Activated T-cell treated with anti-CD3 and anti-CD28 coated beads, Interleukin-2, amount 50 U/mL, for 72 hours (primary cell): ENCODE measurements around the gene CNIH4. TPM values are rescaled to one million over a fixed set of nuclear protein-coding genes. Genes with fewer than 3 reads are reported as not detected.

Experiments
- ATAC-seq, 2 donors: fragments of 150-1000 bp; cut with Tn5 transposase; replicated peaks in 1 of 2; 2 replicates each; pipeline ENCODE4 v1.10.0; 2021; ENCODE audit warnings: moderate library complexity in 2 of 2, mild to moderate bottlenecking in 1 of 2
- DNase-seq, 2 donors: peaks; one replicate each; pipeline ENCODE4 v3.0.0; 2021 to 2022; ENCODE audit warnings: mixed read lengths in 1 of 2
- H3K27ac Mint-ChIP-seq: one replicate; pipeline ENCODE4 v1.8.0; 2022; ENCODE audit warnings: mild to moderate bottlenecking, moderate library complexity, mixed read lengths
- H3K27me3 Mint-ChIP-seq: one replicate; pipeline ENCODE4 v1.8.0; 2022; ENCODE audit warnings: low read depth, mixed read lengths
- H3K36me3 Mint-ChIP-seq, 2 donors: one replicate each; pipeline ENCODE4 v1.8.0; 2022; ENCODE audit warnings: mixed read lengths in 2 of 2, mild to moderate bottlenecking in 1 of 2; ENCODE audit not compliant: insufficient read depth in 2 of 2
- H3K4me1 Mint-ChIP-seq: one replicate; pipeline ENCODE4 v1.8.0; 2022; ENCODE audit warnings: low read depth, mixed read lengths
- H3K4me3 Mint-ChIP-seq, 2 donors: one replicate each; pipeline ENCODE4 v1.8.0; 2022; ENCODE audit warnings: mild to moderate bottlenecking in 2 of 2, mixed read lengths in 2 of 2, moderate library complexity in 2 of 2
- H3K9me3 Mint-ChIP-seq, 2 donors: one replicate each; pipeline ENCODE4 v1.8.0; 2022; ENCODE audit warnings: mixed read lengths in 2 of 2
- total RNA-seq, 2 donors: library from RNA; stranded (reverse); gene quantifications; one replicate each; pipeline ENCODE4 v1.2.3, GENCODE V29; 2022

The CNIH4 gene
- total RNA-seq, 2 donors from 2014 or later, result 50.3 to 55.3 TPM

DNA sequence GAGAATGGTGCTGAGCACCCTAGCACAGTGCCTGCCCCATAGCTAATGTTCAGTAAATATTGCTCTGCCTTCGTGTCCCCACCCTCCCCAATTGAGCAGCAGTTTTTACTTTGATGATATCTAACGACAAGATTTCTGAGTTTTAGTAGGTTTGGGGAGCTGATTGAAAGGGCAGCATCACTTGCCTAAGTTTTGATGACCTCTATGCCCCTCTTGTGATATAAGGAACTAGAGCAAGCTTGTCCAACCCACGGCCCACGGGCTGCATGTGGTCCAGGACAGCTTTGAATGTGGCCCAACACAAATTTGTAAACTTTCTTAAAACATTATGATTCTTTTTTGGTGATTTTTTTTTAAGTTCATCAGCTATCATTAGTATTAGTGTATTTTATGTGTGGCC lies 1.6 kb downstream of the CNIH4 start:
- peak overlapping the region; percentile 97 to 99 for H3K4me3 Mint-ChIP-seq
- peaks cover 6 to 20% of the 10 kb centered on the region in 2 donors for H3K36me3 Mint-ChIP-seq
- no peak for ATAC-seq
- peaks cover 60% of the 10 kb centered on the region for H3K4me1 Mint-ChIP-seq
- DNase-seq, result no peak
- H3K27me3 Mint-ChIP-seq, result no peaks in the 10 kb centered on the region
- peak overlapping the region; percentile 97 for H3K27ac Mint-ChIP-seq
- H3K9me3 Mint-ChIP-seq, result no peaks in the 10 kb centered on the region

DNA sequence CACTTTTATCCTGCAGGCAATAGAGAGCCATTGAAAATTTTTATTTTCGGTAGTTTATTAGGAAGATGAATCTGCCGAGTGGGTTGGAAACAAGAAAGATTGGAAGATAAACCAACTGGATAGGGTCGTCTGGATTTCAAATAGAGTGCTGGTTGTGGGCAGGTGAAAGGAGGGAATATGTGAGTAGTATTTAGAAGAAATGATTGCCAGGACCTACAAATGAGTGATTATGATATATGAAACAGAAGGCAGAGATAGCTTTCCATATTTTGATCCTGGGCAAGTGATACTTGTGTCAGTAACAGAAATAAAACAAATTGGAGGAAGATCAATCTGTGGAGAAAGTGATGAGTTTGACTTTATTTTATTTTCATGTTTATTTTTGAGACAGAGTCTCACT lies 2.5 kb downstream of the CNIH4 start:
- peaks cover 64% of the 10 kb centered on the region for H3K4me1 Mint-ChIP-seq
- ATAC-seq (no peak), DNase-seq (no peak)
- no peaks in the 10 kb centered on the region for H3K9me3 Mint-ChIP-seq
- H3K4me3 Mint-ChIP-seq, result peak overlapping the region; percentile 1 to 99
- H3K27ac Mint-ChIP-seq, result peak overlapping the region; percentile 6
- peaks cover 6 to 26% of the 10 kb centered on the region in 2 donors for H3K36me3 Mint-ChIP-seq
- H3K27me3 Mint-ChIP-seq, result no peaks in the 10 kb centered on the region

DNA sequence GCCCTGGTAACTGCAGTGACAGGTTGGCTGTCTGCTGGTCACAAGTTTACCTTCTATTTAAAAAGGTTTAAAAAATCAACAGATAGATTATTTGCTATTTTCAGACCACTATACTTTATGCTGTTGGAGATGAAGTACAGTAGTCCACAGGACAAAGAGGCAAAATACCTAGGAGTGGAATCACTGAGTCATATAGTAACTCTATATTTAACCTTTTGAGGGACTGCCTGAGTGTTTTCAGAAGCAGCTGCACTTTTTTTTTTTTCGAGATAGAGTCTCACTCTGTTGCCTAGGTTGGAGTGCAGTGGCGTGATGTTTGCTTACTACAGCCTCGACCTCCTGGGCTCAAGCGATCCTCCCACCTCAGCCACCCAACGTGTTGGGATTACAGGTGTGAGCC lies 11.7 kb downstream of the CNIH4 start:
- Mint-ChIP-seq H3K4me3 (peak overlapping the region in 1 of 2 donors; percentile 1), H3K27ac (peak overlapping the region; percentile 63), H3K27me3 (no peaks in the 10 kb centered on the region), H3K4me1 (peaks cover 78% of the 10 kb centered on the region), H3K36me3 (peaks cover 12 to 40% of the 10 kb centered on the region in 2 donors), H3K9me3 (no peaks in the 10 kb centered on the region)
- DNase-seq, result no peak
- ATAC-seq, result peak; percentile 83 to 84

DNA sequence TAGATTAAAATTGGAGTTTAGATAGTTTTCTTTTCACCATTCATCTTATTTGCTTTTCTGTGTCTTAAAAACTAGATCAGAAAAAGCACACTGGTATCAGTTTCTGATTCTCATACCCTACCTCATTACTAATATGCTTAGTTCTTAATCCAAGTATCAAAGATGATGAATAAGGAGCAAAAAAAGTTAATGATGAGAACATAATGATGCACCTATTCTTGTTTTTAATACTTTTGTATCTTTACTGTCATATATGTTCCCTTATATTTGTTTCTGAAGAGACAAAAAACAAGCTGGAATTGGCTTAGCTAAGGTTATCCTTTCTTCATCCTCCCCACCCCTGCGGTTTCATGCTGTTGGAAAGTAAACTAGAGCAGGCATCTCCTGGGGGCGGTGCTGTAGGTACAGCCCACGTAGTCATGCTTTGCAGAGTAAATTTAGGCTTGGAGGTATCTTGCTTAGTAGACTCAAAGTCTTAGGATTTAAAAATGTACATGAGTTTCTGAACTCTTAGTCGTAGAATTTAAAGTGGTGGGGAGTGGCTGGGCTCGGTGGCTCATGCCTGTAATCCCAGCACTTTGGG lies 16.4 kb downstream of the CNIH4 start:
- no peak for DNase-seq
- peaks cover 13 to 53% of the 10 kb centered on the region in 2 donors for H3K36me3 Mint-ChIP-seq
- H3K27ac Mint-ChIP-seq, result peak overlapping the region; percentile 54
- peak in 1 of 2 donors; percentile 18 for ATAC-seq
- peaks cover 90% of the 10 kb centered on the region for H3K4me1 Mint-ChIP-seq
- H3K9me3 Mint-ChIP-seq, result no peaks in the 10 kb centered on the region
- H3K4me3 Mint-ChIP-seq, result peak overlapping the region; percentile 11 to 43
- H3K27me3 Mint-ChIP-seq, result no peaks in the 10 kb centered on the region

DNA sequence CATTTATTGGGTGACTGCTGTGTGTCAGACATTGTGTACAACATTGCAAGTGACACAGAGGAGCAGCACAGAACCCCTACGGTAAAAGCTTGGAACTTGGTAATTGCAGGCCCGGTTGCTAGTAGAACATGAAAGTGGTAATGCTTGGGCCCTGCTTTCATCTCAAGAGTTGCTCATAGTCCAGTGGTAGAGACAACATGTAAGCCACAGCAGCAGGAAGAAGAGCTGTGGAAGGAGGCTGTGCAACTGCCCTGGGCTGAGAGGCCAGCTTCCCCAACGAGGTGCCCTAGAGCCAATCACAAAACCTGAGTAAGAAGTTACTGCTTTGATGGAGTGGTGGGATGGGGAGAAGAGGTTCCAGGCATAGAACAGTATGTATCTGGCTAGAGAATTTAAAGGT lies 18.4 kb downstream of the CNIH4 start:
- Mint-ChIP-seq H3K9me3 (no peaks in the 10 kb centered on the region), H3K4me1 (peaks cover 89% of the 10 kb centered on the region), H3K36me3 (peaks cover 16 to 45% of the 10 kb centered on the region in 2 donors), H3K4me3 (peak overlapping the region in 1 of 2 donors; percentile 20), H3K27me3 (no peaks in the 10 kb centered on the region), H3K27ac (peak overlapping the region; percentile 26)
- peak; percentile 29 to 37 for ATAC-seq
- peak in 1 of 2 donors; percentile 20 for DNase-seq

DNA sequence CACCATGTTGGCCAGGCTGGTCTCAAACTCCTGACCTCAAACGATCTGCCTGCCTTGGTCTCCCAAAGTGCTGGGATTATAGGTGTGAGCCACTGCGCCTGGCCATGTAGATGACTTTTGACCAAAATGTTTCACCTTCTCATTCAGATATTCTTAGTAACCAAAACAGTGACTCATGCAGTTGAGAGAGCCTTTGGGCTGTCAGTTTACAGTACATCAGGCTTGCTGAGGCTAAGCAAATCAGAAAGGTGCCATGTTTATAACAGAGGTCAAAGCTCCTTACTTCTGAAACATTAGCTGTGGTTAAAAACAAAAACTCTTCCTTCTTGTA lies 21.0 kb downstream of the CNIH4 start:
- Mint-ChIP-seq H3K4me1 (peaks cover 96% of the 10 kb centered on the region), H3K27me3 (no peaks in the 10 kb centered on the region), H3K9me3 (no peaks in the 10 kb centered on the region), H3K36me3 (peaks cover 10 to 32% of the 10 kb centered on the region in 2 donors), H3K4me3 (peak overlapping the region; percentile 62 to 73), H3K27ac (peak overlapping the region; percentile 78)
- DNase-seq (peak; percentile 37 to 60), ATAC-seq (peak; percentile 73 to 77)

DNA sequence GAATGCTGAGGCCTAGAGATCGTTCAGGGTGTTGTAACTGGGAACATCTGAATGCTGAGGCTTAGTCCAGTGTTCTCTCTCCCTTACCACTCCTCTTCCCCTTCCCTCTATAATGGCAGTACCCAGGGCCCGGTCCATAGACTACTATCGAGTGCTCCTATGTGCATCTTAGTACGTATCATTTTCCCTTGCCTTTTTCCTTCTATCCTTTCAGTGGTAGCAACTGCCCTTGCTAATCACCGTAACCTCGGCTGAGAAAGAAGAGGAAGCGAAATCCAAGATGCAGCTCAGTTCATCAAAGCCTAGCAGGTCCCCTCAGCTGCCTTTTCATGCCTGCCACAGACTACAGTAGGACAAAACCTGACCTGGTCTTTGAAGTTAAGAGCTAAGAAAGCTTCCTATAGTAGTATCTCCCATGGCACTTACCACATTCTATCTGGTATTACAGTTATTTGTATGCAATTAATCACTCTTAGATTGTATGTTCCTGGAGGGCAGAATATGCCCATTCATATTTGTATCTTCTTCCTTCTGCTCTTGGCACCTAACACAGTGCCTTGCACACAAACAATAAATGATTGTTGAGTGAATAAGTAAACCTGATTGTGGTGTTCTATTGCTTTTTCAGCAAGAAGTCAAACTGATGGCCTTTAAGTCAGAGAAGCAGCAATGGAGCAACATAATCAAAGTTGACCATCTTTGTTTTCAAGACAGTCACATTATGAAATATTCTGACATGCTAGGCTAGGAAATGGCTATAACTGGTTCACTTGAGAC lies 22.4 kb downstream of the CNIH4 start:
- ATAC-seq, result no peak
- Mint-ChIP-seq H3K9me3 (no peaks in the 10 kb centered on the region), H3K27ac (no peak overlapping the region), H3K4me3 (peak overlapping the region in 1 of 2 donors; percentile 64), H3K27me3 (no peaks in the 10 kb centered on the region), H3K4me1 (peaks cover 91% of the 10 kb centered on the region), H3K36me3 (peaks cover 7 to 26% of the 10 kb centered on the region in 2 donors)
- DNase-seq, result no peak

DNA sequence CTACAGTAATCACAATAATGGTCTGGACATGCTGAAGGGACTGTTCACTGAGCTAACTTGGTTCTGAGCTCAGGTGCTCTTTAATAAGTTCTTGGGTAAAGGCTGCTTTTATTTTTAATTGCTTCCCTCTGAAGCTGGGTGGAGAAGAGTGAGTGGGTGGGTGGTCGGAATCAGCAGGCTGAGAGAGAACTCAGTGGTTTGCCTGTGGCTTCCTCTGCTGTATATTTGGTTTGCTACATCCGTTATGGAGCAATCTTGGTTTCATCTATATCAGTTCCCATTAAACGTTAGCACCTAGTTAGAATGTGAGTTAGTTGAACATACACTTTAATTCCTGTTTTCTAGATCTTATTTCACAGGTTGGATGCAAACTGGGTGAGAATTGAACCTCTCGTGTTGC lies 23.3 kb downstream of the CNIH4 start:
- peaks cover 81% of the 10 kb centered on the region for H3K4me1 Mint-ChIP-seq
- H3K36me3 Mint-ChIP-seq, result peaks cover 7 to 20% of the 10 kb centered on the region in 2 donors
- DNase-seq (peak; percentile 53 to 64), ATAC-seq (peak; percentile 42 to 44)
- peak overlapping the region; percentile 25 to 64 for H3K4me3 Mint-ChIP-seq
- no peaks in the 10 kb centered on the region for H3K9me3 Mint-ChIP-seq
- no peaks in the 10 kb centered on the region for H3K27me3 Mint-ChIP-seq
- peak overlapping the region; percentile 8 for H3K27ac Mint-ChIP-seq

DNA sequence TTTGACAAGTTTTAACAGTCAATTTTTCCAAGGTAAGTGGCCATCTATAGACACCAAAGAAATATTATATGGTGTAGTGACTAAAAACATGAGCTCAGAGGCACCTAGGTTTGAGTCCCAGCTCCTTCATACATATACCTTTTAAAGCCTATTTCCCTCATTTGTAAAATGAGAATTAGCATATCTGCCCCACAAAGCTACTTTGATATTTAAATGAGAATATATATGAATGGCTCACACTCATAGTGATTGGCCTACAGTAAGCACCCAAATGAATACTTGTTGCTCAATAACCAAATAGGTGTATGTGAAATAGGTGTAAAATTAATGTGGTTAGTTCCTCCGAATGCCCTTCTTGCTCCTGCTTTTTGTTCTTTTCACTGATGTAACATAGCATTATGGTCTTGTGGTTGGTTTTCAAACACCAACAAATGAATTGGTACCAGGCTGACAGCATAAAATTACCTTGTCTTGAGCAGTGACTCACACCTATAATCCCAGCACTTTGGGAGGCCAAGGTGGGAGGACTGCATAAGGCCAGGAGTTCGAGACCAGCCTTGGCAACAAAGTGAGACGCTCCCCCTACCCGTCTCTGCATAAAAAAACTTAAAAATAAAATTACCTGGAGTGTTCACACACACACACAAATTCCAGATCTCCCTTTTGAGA lies 25.3 kb downstream of the CNIH4 start:
- Mint-ChIP-seq H3K4me1 (peaks cover 73% of the 10 kb centered on the region), H3K9me3 (no peaks in the 10 kb centered on the region), H3K27me3 (no peaks in the 10 kb centered on the region), H3K4me3 (peak overlapping the region; percentile 62 to 69), H3K27ac (peak overlapping the region; percentile 91), H3K36me3 (peaks cover 8 to 11% of the 10 kb centered on the region in 2 donors)
- peak in 1 of 2 donors; percentile 26 for DNase-seq
- ATAC-seq, result peak; percentile 58 to 69

DNA sequence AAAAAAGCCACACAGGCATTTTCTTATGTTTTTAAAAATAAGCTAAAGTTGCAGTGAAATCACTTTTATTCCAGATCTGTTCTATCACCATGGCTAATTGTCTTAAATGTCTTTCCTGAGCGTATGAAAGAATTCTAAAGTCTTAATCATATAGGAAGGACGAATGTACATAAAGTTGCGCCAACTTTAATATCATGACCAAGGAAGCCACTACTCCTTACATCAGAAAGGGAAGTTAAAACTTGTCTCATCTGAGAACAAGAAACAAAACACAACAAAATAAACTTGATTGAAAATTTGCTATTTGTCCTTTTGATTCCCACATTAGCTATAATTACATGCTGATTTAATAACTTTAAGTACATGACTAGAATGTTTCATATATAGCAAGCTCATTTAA lies 26.5 kb downstream of the CNIH4 start:
- Mint-ChIP-seq H3K4me3 (no peak overlapping the region), H3K36me3 (peaks cover 4 to 5% of the 10 kb centered on the region in 2 donors), H3K4me1 (peaks cover 65% of the 10 kb centered on the region), H3K27ac (no peak overlapping the region), H3K27me3 (no peaks in the 10 kb centered on the region), H3K9me3 (no peaks in the 10 kb centered on the region)
- no peak for ATAC-seq
- DNase-seq, result no peak

DNA sequence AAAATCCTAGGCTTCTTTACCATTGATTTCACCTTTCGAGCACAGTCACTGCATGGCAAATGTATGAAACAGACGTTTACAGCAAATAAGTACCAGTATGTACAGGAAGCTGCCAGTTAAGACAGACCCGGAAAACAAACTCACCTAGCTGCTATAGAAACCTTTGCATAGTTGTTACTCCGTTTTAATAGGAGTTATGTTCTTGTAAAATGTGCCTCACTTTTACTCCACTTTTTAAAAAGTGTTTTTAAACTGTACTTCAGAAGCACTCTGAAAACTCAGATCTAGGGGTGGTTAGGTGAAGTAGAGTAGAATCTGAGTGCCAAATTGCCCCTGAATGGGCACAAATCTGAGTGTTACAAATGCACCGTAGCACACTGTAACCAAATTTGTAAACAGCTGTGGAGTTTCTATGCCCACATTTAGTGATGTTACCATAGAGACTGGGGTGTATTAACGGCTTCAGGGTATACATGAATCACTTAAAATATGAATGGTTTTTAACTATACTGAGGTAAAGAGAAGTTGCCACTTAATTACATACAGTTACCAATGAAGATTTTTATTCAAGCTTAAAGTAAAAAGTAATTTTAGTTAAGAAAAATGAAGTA lies 30.7 kb downstream of the CNIH4 start:
- ATAC-seq (peak; percentile 71 to 79), DNase-seq (no peak)
- H3K27me3 Mint-ChIP-seq, result no peaks in the 10 kb centered on the region
- peaks cover 37% of the 10 kb centered on the region for H3K4me1 Mint-ChIP-seq
- H3K36me3 Mint-ChIP-seq, result peaks cover 3 to 16% of the 10 kb centered on the region in 2 donors
- H3K9me3 Mint-ChIP-seq, result no peaks in the 10 kb centered on the region
- H3K4me3 Mint-ChIP-seq, result peak overlapping the region in 1 of 2 donors; percentile 27
- H3K27ac Mint-ChIP-seq, result peak overlapping the region; percentile 65

DNA sequence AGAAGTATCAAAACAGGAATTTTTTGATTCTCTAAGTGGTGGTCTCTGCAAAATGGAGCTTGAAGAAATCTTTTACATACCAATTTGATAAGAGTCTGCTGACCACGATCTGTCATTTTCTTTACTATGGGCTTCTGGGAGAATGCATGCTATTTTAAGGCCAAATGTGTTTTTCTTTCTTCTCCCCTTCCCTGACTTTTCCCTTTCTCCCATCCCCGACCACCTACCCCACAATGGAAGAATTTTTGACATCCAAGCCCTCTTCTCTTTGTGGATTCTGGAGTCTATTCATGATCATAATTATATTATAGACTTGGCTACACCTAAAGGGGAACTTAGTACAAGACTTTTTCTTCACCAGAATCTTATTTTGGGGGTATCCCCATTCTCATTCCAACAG lies 31.3 kb downstream of the CNIH4 start:
- Mint-ChIP-seq H3K36me3 (peaks cover 5 to 16% of the 10 kb centered on the region in 2 donors), H3K4me3 (no peak overlapping the region), H3K27ac (peak overlapping the region; percentile 42), H3K9me3 (no peaks in the 10 kb centered on the region), H3K27me3 (no peaks in the 10 kb centered on the region), H3K4me1 (peaks cover 37% of the 10 kb centered on the region)
- ATAC-seq (no peak), DNase-seq (no peak)

DNA sequence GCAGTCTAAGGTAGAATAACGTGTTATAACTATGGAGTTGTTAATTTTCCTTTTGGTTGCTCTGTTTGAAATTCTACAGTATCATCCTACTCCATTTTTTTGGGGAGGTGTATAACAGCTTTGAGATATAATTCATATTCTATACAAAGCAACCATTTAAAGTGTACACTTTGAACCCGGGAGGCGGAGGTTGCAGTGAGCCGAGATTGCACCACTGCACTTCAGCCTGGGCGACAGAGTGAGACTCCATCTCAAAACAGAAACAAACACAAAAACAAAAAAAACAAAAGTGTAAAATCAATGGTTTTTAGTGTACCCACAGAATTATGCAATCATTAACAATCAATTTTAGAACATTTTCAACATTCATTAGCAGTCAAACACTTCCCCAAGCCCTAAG lies 33.8 kb downstream of the CNIH4 start:
- Mint-ChIP-seq H3K4me3 (no peak overlapping the region), H3K27ac (no peak overlapping the region), H3K36me3 (peaks cover 7 to 22% of the 10 kb centered on the region in 2 donors), H3K27me3 (no peaks in the 10 kb centered on the region), H3K9me3 (no peaks in the 10 kb centered on the region), H3K4me1 (peaks cover 43% of the 10 kb centered on the region)
- ATAC-seq, result no peak
- DNase-seq, result no peak
